Panc1 (cell line): ENCODE measurements around the gene DNAJA4.

Experiments
- CTCF ChIP-seq: fragments of 450-650 bp; IDR thresholded peaks from 2 replicates; pipeline ENCODE4 v1.5.1; 2017; ENCODE audit warnings: mild to moderate bottlenecking
- POLR2AphosphoS5 ChIP-seq: IDR thresholded peaks from 2 replicates; pipeline ENCODE4 v1.6.1; 2012; ENCODE audit warnings: mild to moderate bottlenecking, low read depth, low read length, moderate library complexity
- REST ChIP-seq, 2 experiments: IDR thresholded peaks; 2 replicates each; pipeline ENCODE4 v1.6.1; 2011 to 2012; ENCODE audit warnings: low read depth in 2 of 2, control low read depth in 1 of 2, low read length in 1 of 2, mild to moderate bottlenecking in 1 of 2, moderate library complexity in 1 of 2; ENCODE audit not compliant: insufficient read depth in 1 of 2
- SIN3A ChIP-seq: IDR thresholded peaks from 2 replicates; pipeline ENCODE4 v1.6.1; 2012; ENCODE audit warnings: low read depth, mild to moderate bottlenecking, low read length, moderate library complexity, borderline replicate concordance; ENCODE audit not compliant: insufficient read depth
- TCF7L2 ChIP-seq: IDR thresholded peaks from 2 replicates; pipeline ENCODE4 v1.6.1; 2011; ENCODE audit warnings: mild to moderate bottlenecking, low read depth, low read length, inconsistent platforms

DNA sequence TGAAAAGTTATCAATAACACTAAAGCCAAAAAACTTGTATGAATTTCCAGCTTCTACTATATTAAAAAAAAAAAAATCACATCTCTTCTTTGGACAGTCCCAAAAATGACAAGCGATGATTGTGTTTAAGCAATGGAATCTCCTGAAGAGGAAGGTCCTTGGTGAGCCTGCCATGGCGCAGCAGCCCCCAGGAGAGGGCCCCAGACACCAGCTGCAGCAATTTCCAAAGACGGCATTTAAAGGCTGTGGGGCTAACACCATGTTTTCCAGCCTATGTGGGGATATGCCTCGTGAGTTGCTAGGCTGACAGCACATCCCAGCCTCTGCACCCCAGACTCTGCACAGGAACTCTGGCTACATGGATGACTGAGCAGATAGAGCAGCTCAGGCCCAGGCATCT lies 20.4 kb downstream of the DNAJA4 start:
- TF ChIP-seq POLR2AphosphoS5 = no peak
- TF ChIP-seq CTCF = peak; percentile 29; the same call in 1 of the 2 replicates
- TF ChIP-seq REST (IDR thresholded peaks at IDR 0.05; ENCODE audit: insufficient read depth in 1 of 2, low read depth in 2 of 2, low read length in 1 of 2) = no peak
- no peak for TF ChIP-seq SIN3A
- no peak for TF ChIP-seq TCF7L2
